ENCODE results near the gene WASHC4. TPM values are rescaled to one million over a fixed set of nuclear protein-coding genes. Genes with fewer than 3 reads are reported as not detected.

The WASHC4 gene
- total RNA-seq, 1 donor from 2014 or later = 32.0 TPM

- H3K36me3 Mint-ChIP-seq (ENCODE audit: low read depth) = peaks cover 10% of the 10 kb centered on the region
- TF ChIP-seq, protein P1, sequence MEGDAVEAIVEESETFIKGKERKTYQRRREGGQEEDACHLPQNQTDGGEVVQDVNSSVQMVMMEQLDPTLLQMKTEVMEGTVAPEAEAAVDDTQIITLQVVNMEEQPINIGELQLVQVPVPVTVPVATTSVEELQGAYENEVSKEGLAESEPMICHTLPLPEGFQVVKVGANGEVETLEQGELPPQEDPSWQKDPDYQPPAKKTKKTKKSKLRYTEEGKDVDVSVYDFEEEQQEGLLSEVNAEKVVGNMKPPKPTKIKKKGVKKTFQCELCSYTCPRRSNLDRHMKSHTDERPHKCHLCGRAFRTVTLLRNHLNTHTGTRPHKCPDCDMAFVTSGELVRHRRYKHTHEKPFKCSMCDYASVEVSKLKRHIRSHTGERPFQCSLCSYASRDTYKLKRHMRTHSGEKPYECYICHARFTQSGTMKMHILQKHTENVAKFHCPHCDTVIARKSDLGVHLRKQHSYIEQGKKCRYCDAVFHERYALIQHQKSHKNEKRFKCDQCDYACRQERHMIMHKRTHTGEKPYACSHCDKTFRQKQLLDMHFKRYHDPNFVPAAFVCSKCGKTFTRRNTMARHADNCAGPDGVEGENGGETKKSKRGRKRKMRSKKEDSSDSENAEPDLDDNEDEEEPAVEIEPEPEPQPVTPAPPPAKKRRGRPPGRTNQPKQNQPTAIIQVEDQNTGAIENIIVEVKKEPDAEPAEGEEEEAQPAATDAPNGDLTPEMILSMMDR (conservative IDR thresholded peaks at IDR 0.05) = no peak
These were observed 48.7 kb downstream of the WASHC4 start for GRCh38 chr12:105156260-105156659.

DNA sequence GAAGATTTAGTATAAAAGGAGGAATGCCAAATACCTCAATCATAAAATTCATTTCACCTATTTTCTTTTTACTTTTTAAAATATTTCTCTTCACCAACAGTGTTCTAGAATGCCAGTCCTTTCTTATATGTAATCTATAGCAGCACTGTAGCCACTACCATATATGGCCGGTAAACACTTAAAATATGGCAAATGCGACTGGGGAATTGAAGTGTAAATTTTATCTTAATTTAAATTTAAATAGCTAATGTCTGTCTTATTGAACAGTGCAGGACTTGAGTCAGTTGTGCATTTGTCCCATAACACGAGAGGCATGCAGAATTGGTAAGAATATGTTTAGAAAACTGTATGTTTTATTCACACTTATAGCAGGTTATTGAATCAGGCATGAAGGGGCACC is 50.1 kb downstream of the WASHC4 start:
- Mint-ChIP-seq H3K9me3 (no peaks in the 10 kb centered on the region), H3K4me3 (no peak overlapping the region), H3K4me1 (no peaks in the 10 kb centered on the region), H3K27me3 (ENCODE audit: low read depth) (no peaks in the 10 kb centered on the region), H3K36me3 (ENCODE audit: low read depth) (peaks cover 14% of the 10 kb centered on the region), H3K27ac (ENCODE audit: unreplicated experiment) (no peak overlapping the region)
- DNase-seq (ENCODE audit: low read depth, low spot score) = no peak
- TF ChIP-seq, protein P1 (conservative IDR thresholded peaks at IDR 0.05) = no peak

More at GRCh38 chr12:105156260-105156659, 48.7 kb downstream of the WASHC4 start:
- H3K4me1 Mint-ChIP-seq = no peaks in the 10 kb centered on the region
- no peak for DNase-seq (ENCODE audit: low read depth, low spot score)
- no peak overlapping the region for H3K4me3 Mint-ChIP-seq
- H3K27ac Mint-ChIP-seq (ENCODE audit: unreplicated experiment) = no peak overlapping the region
- no peaks in the 10 kb centered on the region for H3K9me3 Mint-ChIP-seq
- H3K27me3 Mint-ChIP-seq (ENCODE audit: low read depth) = no peaks in the 10 kb centered on the region

DNA sequence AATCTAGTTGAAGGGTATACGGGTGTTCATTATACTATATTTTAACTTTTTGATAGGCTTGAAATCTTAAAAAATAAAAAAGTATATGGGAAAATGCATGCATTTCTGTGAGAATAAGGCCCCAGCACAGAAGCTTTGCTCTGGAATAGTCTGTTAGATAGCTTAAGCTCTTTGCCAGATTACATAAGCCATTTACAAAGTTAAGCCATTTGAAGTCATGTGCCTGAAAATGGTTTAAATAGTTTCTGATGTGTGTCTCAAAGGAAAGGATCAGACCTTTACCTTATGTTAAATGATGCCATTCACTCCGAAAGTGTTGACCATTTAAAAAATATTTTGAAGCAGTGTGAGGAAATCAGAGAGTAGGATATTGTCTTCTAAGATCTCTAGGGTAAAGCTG is 51.3 kb downstream of the WASHC4 start:
- H3K4me1 Mint-ChIP-seq = no peaks in the 10 kb centered on the region
- no peak for DNase-seq (ENCODE audit: low read depth, low spot score)
- peaks cover 19% of the 10 kb centered on the region for H3K36me3 Mint-ChIP-seq (ENCODE audit: low read depth)
- H3K27me3 Mint-ChIP-seq (ENCODE audit: low read depth) = no peaks in the 10 kb centered on the region
- no peak overlapping the region for H3K27ac Mint-ChIP-seq (ENCODE audit: unreplicated experiment)
- H3K9me3 Mint-ChIP-seq = no peaks in the 10 kb centered on the region
- no peak overlapping the region for H3K4me3 Mint-ChIP-seq
- TF ChIP-seq, protein P1 (conservative IDR thresholded peaks at IDR 0.05) = no peak

DNA sequence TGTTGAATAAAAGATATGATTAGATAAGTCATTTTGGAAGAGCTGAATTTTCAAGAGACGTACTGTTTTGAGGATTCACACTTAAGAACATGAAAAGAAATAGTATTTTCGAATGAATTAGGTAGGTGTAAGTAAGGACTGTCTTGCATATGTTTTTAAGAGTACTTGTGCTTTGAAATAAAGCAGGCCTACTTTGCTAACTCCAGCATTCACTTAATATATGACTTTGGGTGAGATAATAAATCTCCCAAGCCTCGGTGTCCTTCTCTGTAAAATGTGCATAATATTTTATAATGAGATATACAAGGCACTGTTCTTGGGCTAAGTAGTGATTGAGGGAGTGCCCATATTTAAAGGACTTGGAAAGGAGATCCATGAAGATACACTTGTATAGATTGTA is 54.6 kb downstream of the WASHC4 start:
- Mint-ChIP-seq H3K27ac (ENCODE audit: unreplicated experiment) (no peak overlapping the region), H3K9me3 (no peaks in the 10 kb centered on the region), H3K36me3 (ENCODE audit: low read depth) (peaks cover 15% of the 10 kb centered on the region)

GRCh38 chr12:105164068-105164467 is 56.5 kb downstream of the WASHC4 start:
- TF ChIP-seq, protein P1 (conservative IDR thresholded peaks at IDR 0.05) = no peak
- Mint-ChIP-seq H3K27me3 (ENCODE audit: low read depth) (no peaks in the 10 kb centered on the region), H3K9me3 (no peaks in the 10 kb centered on the region), H3K27ac (ENCODE audit: unreplicated experiment) (peak overlapping the region; percentile 37), H3K4me3 (no peak overlapping the region), H3K36me3 (ENCODE audit: low read depth) (peaks cover 14% of the 10 kb centered on the region), H3K4me1 (no peaks in the 10 kb centered on the region)
- no peak for DNase-seq (ENCODE audit: low read depth, low spot score)

More for the DNA sequence above, 54.6 kb downstream of the WASHC4 start:
- TF ChIP-seq, protein P1 (conservative IDR thresholded peaks at IDR 0.05) = no peak
- Mint-ChIP-seq H3K27me3 (ENCODE audit: low read depth) (no peaks in the 10 kb centered on the region), H3K4me3 (no peak overlapping the region), H3K4me1 (no peaks in the 10 kb centered on the region)
- no peak for DNase-seq (ENCODE audit: low read depth, low spot score)

GRCh38 chr12:105166736-105167135 is 59.2 kb downstream of the WASHC4 start:
- Mint-ChIP-seq H3K9me3 (no peaks in the 10 kb centered on the region), H3K27me3 (ENCODE audit: low read depth) (no peaks in the 10 kb centered on the region), H3K4me3 (no peak overlapping the region), H3K36me3 (ENCODE audit: low read depth) (peaks cover 10% of the 10 kb centered on the region), H3K27ac (ENCODE audit: unreplicated experiment) (no peak overlapping the region), H3K4me1 (no peaks in the 10 kb centered on the region)
- no peak for DNase-seq (ENCODE audit: low read depth, low spot score)
- TF ChIP-seq, protein P1 (conservative IDR thresholded peaks at IDR 0.05) = no peak
